B cell (primary cell): Measurements from ENCODE around the gene SENP5. TPM values are rescaled to one million over a fixed set of nuclear protein-coding genes. Genes with fewer than 3 reads are reported as not detected.

Experiments used
- ATAC-seq: fragments of 200-7000 bp; cut with Tn5 transposase; one replicate; pipeline ENCODE4 v1.10.0; 2021; ENCODE audit warnings: low read depth, mild to moderate bottlenecking, moderate number of reproducible peaks, moderate library complexity
- CTCF ChIA-PET: fragments of 350-600 bp; sonication (Branson Sonifier 250); formaldehyde crosslinking; loops from one replicate; lab custom pipeline; 2021; ENCODE audit warnings: antibody characterized with exemption, inconsistent platforms; lab: Charles Lee
- POLR2A ChIA-PET: fragments of 350-600 bp; sonication (Branson Sonifier 250); formaldehyde crosslinking; loops from one replicate; lab custom pipeline; 2021; ENCODE audit warnings: antibody characterized with exemption; lab: Charles Lee
- DNase-seq: peaks from one replicate; pipeline ENCODE4 v3.0.0; 2013
- H2AFZ ChIP-seq: 2 replicates; pipeline ENCODE4 v1.6.1; 2012; ENCODE audit warnings: mild to moderate bottlenecking, low read depth, low read length; ENCODE audit not compliant: insufficient read depth, poor library complexity, severe bottlenecking
- H3K27ac ChIP-seq, 2 donors: 1 replicate in 1 of 2; 2 replicates in 1 of 2; pipeline ENCODE4 v1.5.1; 2012 to 2013; ENCODE audit warnings: low read length in 2 of 2, mild to moderate bottlenecking in 2 of 2, moderate library complexity in 1 of 2
- H3K27me3 ChIP-seq, 4 experiments: fragments of 200-600 bp in 1 of 4; sonication (generic) in 1 of 4; replicated peaks in 1 of 4; 1 replicate in 2 of 4; 2 replicates in 2 of 4; pipeline versions ENCODE4 v1.6.1 to v1.7.0; 2013 to 2016; ENCODE audit warnings: low read length in 3 of 4, mild to moderate bottlenecking in 2 of 4, mixed read lengths in 1 of 4, moderate library complexity in 1 of 4; ENCODE audit not compliant: insufficient read depth in 4 of 4, control insufficient read depth in 3 of 4; ENCODE audit errors: control extremely low read depth in 1 of 4
- H3K36me3 ChIP-seq, 2 experiments: replicated peaks in 1 of 2; 1 replicate in 1 of 2; 2 replicates in 1 of 2; pipeline versions ENCODE4 v1.6.1 to v1.7.1; 2013; ENCODE audit warnings: low read length in 1 of 2; ENCODE audit not compliant: insufficient read depth in 2 of 2, control insufficient read depth in 1 of 2; ENCODE audit errors: control extremely low read depth in 1 of 2, extremely low read depth in 1 of 2
- H3K4me1 ChIP-seq, 2 donors: fragments of 200-600 bp in 1 of 2; sonication (generic) in 1 of 2; 1 replicate in 1 of 2; 2 replicates in 1 of 2; pipeline versions ENCODE4 v1.5.1 to v1.6.1; 2013 to 2017; ENCODE audit warnings: low read length in 2 of 2; ENCODE audit not compliant: control insufficient read depth in 2 of 2, insufficient read depth in 2 of 2
- H3K4me2 ChIP-seq: replicated peaks from 2 replicates; pipeline ENCODE3; 2012; ENCODE audit warnings: mild to moderate bottlenecking, low read depth, low read length; ENCODE audit not compliant: poor library complexity, severe bottlenecking
- H3K4me3 ChIP-seq, 5 experiments: fragments of 200-600 bp in 1 of 5; sonication (generic) in 1 of 5; 1 replicate in 3 of 5; 2 replicates in 2 of 5; pipeline versions ENCODE4 v1.5.1 to v1.7.0; 2011 to 2016; ENCODE audit warnings: low read length in 4 of 5, mild to moderate bottlenecking in 4 of 5, low read depth in 2 of 5, control low read depth in 1 of 5, moderate library complexity in 1 of 5; ENCODE audit not compliant: insufficient read depth in 1 of 5; ENCODE audit errors: control extremely low read depth in 1 of 5, extremely low read depth in 1 of 5
- H3K79me2 ChIP-seq: fragments of 200-600 bp; sonication (generic); one replicate; pipeline ENCODE4 v1.6.0; 2016; ENCODE audit warnings: low read length; ENCODE audit not compliant: control insufficient read depth, insufficient read depth
- H3K9ac ChIP-seq: fragments of 200-600 bp; sonication (generic); 2 replicates; pipeline ENCODE4 v1.6.1; 2017; ENCODE audit warnings: mild to moderate bottlenecking, low read length, moderate library complexity
- H3K9me3 ChIP-seq, 3 donors: one replicate each; pipeline versions ENCODE4 v1.6.1 to v1.7.1; 2013; ENCODE audit warnings: low read length in 2 of 3; ENCODE audit not compliant: control insufficient read depth in 2 of 3, insufficient read depth in 1 of 3; ENCODE audit errors: control extremely low read depth in 1 of 3
- H4K20me1 ChIP-seq: 2 replicates; pipeline ENCODE4 v1.6.0; 2012; ENCODE audit warnings: mild to moderate bottlenecking, low read length; ENCODE audit not compliant: insufficient read depth, control insufficient read depth, poor library complexity, severe bottlenecking
- H3K27ac Mint-ChIP-seq: one replicate; pipeline ENCODE4 v1.8.0; 2021; ENCODE audit warnings: mixed read lengths
- H3K27me3 Mint-ChIP-seq: one replicate; pipeline ENCODE4 v1.8.0; 2021; ENCODE audit warnings: mixed read lengths
- H3K4me1 Mint-ChIP-seq: one replicate; pipeline ENCODE4 v1.8.0; 2021; ENCODE audit warnings: mixed read lengths
- H3K4me3 Mint-ChIP-seq: one replicate; pipeline ENCODE4 v1.8.0; 2021; ENCODE audit warnings: mixed read lengths
- H3K9me3 Mint-ChIP-seq: one replicate; pipeline ENCODE4 v1.8.0; 2022; ENCODE audit warnings: mixed read lengths; ENCODE audit not compliant: insufficient read depth
- CTCF ChIP-seq: fragments of 200-600 bp; IDR thresholded peaks from one replicate; pipeline ENCODE4 v1.8.0; 2022; ENCODE audit warnings: antibody characterized with exemption, mild to moderate bottlenecking
- EZH2 ChIP-seq: IDR thresholded peaks from 2 replicates; pipeline ENCODE4 v1.6.1; 2012; ENCODE audit warnings: borderline replicate concordance, low read depth, mild to moderate bottlenecking, moderate library complexity, low read length; ENCODE audit not compliant: insufficient read depth, poor library complexity, severe bottlenecking
- WGBS: methylation state at CpG from one replicate; pipeline ENCODE4 v1.1.5; 2013; ENCODE audit warnings: missing lambda C conversion rate; ENCODE audit not compliant: insufficient coverage; 5-methylcytosine and 5-hydroxymethylcytosine counted together
- intact Hi-C: fragments of 100-400 bp; cut with micrococcal nuclease; formaldehyde crosslinking; loops from one replicate; pipeline ENCODE4 v1.10.0; 2022
- polyA plus RNA-seq: library from polyadenylated mRNA; depleted of rRNA; stranded (reverse); fragments of >200 nt; gene quantifications from 2 replicates; pipeline ENCODE4 v1.2.3, GENCODE V29; 2012
- total RNA-seq, 2 donors: library from RNA; stranded (reverse); fragments of 120-200 nt in 1 of 2; gene quantifications; 1 replicate in 1 of 2; 2 replicates in 1 of 2; pipeline versions ENCODE4 v1.2.3 to v1.2.4, GENCODE V29; 2013 to 2022

The SENP5 gene
- total and polyA plus RNA-seq, 2 donors (not counting 1 experiment from before 2014, with no cell fraction given): 9.2 to 51.5 TPM

- Histone ChIP-seq H3K4me3 (no peak overlapping the region), H3K36me3 (peaks cover 16 to 50% of the 10 kb centered on the region in 2 experiments), H3K4me1 (no peaks in the 10 kb centered on the region), H2AFZ (no peak overlapping the region), H3K9ac (no peak overlapping the region), H3K9me3 (peaks cover 0 to 1% (median 0%) of the 10 kb centered on the region in 3 donors), H3K27me3 (no peaks in the 10 kb centered on the region), H3K79me2 (peaks cover 6% of the 10 kb centered on the region), H3K27ac (no peak overlapping the region), H4K20me1 (no peaks in the 10 kb centered on the region), H3K4me2 (no peak overlapping the region)
- POLR2A ChIA-PET: interaction anchor here (0.6 kb wide), 1 partner anchor 14 kb away, joined by 3 read pairs; no protein-coding TSS in a partner anchor
- H3K27me3 Mint-ChIP-seq: no peaks in the 10 kb centered on the region
- CTCF ChIA-PET: no interaction called here
- no peak overlapping the region for H3K4me3 Mint-ChIP-seq
- intact Hi-C loops: no loop called here
- 86% methylated on average over 1 of the region's 1 CpG for WGBS
- H3K4me1 Mint-ChIP-seq: no peaks in the 10 kb centered on the region
- no peak for TF ChIP-seq EZH2
- TF ChIP-seq CTCF: no peak
- H3K27ac Mint-ChIP-seq: no peak overlapping the region
- DNase-seq (no peak), ATAC-seq (no peak)
- H3K9me3 Mint-ChIP-seq: no peaks in the 10 kb centered on the region
Measured at GRCh38 chr3:196902296-196902695, 34.6 kb downstream of the SENP5 start.

GRCh38 chr3:196903740-196904139 lies 36.0 kb downstream of the SENP5 start:
- no peak overlapping the region for H3K27ac ChIP-seq
- TF ChIP-seq EZH2: no peak
- TF ChIP-seq CTCF: no peak

More at GRCh38 chr3:196903740-196904139, 36.0 kb downstream of the SENP5 start:
- H3K9ac ChIP-seq: no peak overlapping the region
- WGBS: 100% methylated on average over 2 of the region's 2 CpGs
- no peaks in the 10 kb centered on the region for H3K27me3 ChIP-seq
- Mint-ChIP-seq H3K9me3 (no peaks in the 10 kb centered on the region), H3K4me3 (no peak overlapping the region), H3K27ac (no peak overlapping the region), H3K27me3 (no peaks in the 10 kb centered on the region), H3K4me1 (no peaks in the 10 kb centered on the region)
- H3K4me2 ChIP-seq: no peak overlapping the region
- intact Hi-C loops: no loop called here
- no peaks in the 10 kb centered on the region for H4K20me1 ChIP-seq
- H3K4me1 ChIP-seq: no peaks in the 10 kb centered on the region
- H3K79me2 ChIP-seq: no peaks in the 10 kb centered on the region
- ChIA-PET CTCF (no interaction called here), POLR2A (no interaction called here)
- ATAC-seq (no peak), DNase-seq (no peak)
- peaks cover 0 to 1% (median 0%) of the 10 kb centered on the region in 3 donors for H3K9me3 ChIP-seq
- H2AFZ ChIP-seq: no peak overlapping the region
- H3K36me3 ChIP-seq: peaks cover 15 to 50% of the 10 kb centered on the region in 2 experiments
- no peak overlapping the region for H3K4me3 ChIP-seq
